ENCODE data around the gene TSPAN17. TPM values are rescaled to one million over a fixed set of nuclear protein-coding genes. Genes with fewer than 3 reads are reported as not detected.

TSPAN17 gene
- total and polyA plus RNA-seq, 9 donors, result 7.5 to 28.5 (median 14.9) TPM

DNA sequence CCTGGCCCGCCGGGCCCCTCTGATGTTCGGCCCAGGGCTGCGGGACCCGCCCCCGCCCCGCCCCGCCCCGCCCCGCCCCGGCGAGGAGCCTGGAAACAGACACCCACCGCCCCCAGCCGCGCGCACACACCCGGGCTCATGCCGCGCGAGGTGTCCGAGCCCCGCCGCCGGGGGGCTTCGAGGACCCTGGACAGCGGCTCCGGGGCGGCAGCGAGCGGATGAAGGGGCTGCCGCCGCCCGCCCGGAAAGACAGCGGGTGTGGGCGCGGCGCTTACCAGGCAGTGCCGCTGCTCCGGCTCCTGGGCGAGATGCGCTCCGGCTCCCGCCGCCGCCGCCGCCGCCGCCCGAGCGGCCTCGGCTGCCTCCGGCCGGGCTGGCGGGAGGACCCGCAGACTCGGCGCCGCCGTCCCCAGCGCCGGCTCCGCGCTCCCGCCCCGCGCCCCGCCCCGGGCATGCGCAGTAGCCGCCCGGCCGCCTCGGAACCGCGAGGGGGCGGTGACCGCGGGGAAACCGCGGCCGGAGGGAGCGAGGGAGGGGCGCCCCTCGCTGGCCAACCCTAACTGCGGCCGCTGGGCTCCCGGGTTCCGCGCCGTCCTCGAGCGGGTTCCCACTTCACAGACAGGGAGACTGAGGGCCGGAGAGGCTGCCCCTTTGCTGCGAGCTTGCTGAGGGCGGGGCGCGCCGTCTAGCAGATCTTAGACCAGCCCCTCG, 37.4 kb upstream of the TSPAN17 start, which contains the start of gene GPRIN1:
TSS of gene GPRIN1 (minus strand) at position 433 of the 711 bp plus-strand sequence. CDS start 10,322 bp downstream, outside the sequence.
- WGBS, 3 donors, result 0 to 2% (median 1%) methylated on average over 22 to 101 of the region's 101 CpGs
- Histone ChIP-seq H3K27ac (no peak within 1 kb of the TSS), H3K4me3 (peak within 1 kb of the TSS; percentile 11), H3K27me3 (peaks cover 2% of the 10 kb centered on the region), H3K9me3 (no peaks in the 10 kb centered on the region), H3K4me1 (ENCODE audit: insufficient read depth) (peaks cover 4% of the 10 kb centered on the region), H3K36me3 (no peaks in the 10 kb centered on the region)
- intact Hi-C loops (cut with DNase I), result no loop called here
- DNase-seq, result no peak
- TF ChIP-seq, protein P1, sequence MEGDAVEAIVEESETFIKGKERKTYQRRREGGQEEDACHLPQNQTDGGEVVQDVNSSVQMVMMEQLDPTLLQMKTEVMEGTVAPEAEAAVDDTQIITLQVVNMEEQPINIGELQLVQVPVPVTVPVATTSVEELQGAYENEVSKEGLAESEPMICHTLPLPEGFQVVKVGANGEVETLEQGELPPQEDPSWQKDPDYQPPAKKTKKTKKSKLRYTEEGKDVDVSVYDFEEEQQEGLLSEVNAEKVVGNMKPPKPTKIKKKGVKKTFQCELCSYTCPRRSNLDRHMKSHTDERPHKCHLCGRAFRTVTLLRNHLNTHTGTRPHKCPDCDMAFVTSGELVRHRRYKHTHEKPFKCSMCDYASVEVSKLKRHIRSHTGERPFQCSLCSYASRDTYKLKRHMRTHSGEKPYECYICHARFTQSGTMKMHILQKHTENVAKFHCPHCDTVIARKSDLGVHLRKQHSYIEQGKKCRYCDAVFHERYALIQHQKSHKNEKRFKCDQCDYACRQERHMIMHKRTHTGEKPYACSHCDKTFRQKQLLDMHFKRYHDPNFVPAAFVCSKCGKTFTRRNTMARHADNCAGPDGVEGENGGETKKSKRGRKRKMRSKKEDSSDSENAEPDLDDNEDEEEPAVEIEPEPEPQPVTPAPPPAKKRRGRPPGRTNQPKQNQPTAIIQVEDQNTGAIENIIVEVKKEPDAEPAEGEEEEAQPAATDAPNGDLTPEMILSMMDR (IDR thresholded peaks at IDR 0.05), result no peak
- TF ChIP-seq EP300 (IDR thresholded peaks at IDR 0.05) (no peak), POLR2A (IDR thresholded peaks at IDR 0.05) (no peak)

DNA sequence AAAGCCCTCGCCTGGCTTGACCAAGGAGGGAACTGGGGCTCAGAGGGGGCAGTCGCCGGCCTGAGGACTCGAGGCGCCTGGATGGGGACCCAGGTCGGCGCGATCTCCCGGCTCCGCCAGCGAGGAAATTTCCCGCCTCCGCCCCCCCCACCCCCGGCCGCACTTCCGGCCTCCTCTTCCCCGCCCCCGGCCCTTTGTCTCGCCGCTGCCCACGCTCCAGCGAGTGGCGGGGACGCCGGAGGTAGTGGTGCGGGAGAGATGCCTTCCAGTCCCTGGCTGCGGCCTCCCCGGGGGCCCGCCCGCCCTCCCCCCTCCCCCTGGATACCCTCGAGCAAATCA, 36.9 kb upstream of the TSPAN17 start:
- intact Hi-C loops (cut with DNase I), result no loop called here
- H3K4me3 ChIP-seq, result peak overlapping the region; percentile 11

DNA sequence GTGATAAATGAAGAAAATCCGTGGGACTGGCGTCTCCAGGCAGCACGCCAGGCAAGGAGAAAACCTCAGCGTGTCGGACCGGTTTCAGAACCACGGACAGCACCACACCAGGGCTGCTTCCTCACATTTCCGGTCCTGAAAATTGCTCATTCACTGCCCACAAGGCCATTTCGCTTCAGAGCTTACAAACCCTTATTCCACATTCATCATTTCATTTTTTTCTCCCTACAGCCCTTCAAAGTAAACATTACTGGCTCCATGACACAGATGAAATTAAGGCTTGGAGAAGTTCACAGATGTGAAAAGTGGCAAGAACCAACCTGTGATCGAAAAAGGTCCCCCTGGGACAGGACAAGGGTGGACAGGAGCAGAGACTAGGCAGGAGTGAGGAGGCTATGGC, 35.8 kb upstream of the TSPAN17 start:
- peaks cover 2% of the 10 kb centered on the region for H3K27me3 ChIP-seq
- intact Hi-C loops (cut with DNase I), result no loop called here
- DNase-seq, result peak; percentile 62 to 87 (median 81)

More for the DNA sequence above, 36.9 kb upstream of the TSPAN17 start:
- WGBS, 3 donors, result 1 to 4% (median 2%) methylated on average over 10 to 31 of the region's 31 CpGs
- peaks cover 2% of the 10 kb centered on the region for H3K27me3 ChIP-seq
- no peak for TF ChIP-seq POLR2A (IDR thresholded peaks at IDR 0.05)
- TF ChIP-seq, protein P1 (IDR thresholded peaks at IDR 0.05), result no peak
- no peak for TF ChIP-seq EP300 (IDR thresholded peaks at IDR 0.05)
- no peak for DNase-seq
- no peaks in the 10 kb centered on the region for H3K9me3 ChIP-seq
- H3K4me1 ChIP-seq (ENCODE audit: insufficient read depth), result peaks cover 4% of the 10 kb centered on the region
- no peak overlapping the region for H3K27ac ChIP-seq
- no peaks in the 10 kb centered on the region for H3K36me3 ChIP-seq

DNA sequence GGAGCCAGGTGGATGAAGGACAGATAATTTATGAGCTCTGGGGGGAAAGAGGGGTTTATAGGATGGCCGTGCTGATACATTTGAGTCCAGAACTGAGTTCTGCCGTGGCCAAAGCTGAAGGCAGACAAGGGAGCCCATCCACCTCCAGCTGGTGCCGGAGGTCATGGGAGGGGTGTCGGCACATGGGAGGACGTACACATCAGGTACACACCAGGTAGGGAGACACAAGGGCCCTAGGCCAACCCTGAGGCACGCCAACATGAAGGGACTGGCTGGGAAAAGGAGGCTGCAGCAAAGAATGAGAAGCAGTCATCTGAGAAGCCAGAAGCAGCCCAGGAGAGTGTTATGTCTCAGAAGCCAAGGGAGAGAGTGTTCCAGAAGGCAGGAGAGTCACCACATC, 35.3 kb upstream of the TSPAN17 start:
- H3K27me3 ChIP-seq, result peaks cover 2% of the 10 kb centered on the region

More for the DNA sequence above, 35.8 kb upstream of the TSPAN17 start:
- Histone ChIP-seq H3K9me3 (no peaks in the 10 kb centered on the region), H3K27ac (no peak overlapping the region), H3K36me3 (no peaks in the 10 kb centered on the region), H3K4me1 (ENCODE audit: insufficient read depth) (peaks cover 4% of the 10 kb centered on the region), H3K4me3 (no peak overlapping the region)
- WGBS, 3 donors, result 9 to 10% (median 10%) methylated on average over 10 of the region's 10 CpGs
- TF ChIP-seq POLR2A (IDR thresholded peaks at IDR 0.05) (no peak), EP300 (IDR thresholded peaks at IDR 0.05) (no peak)
- TF ChIP-seq, protein P1 (IDR thresholded peaks at IDR 0.05), result no peak

More for the DNA sequence above, 35.3 kb upstream of the TSPAN17 start:
- DNase-seq, result no peak
- no peaks in the 10 kb centered on the region for H3K9me3 ChIP-seq
- WGBS, 3 donors, result 75 to 81% (median 77%) methylated on average over 6 of the region's 6 CpGs
- TF ChIP-seq EP300 (IDR thresholded peaks at IDR 0.05) (no peak), POLR2A (IDR thresholded peaks at IDR 0.05) (no peak)
- TF ChIP-seq, protein P1 (IDR thresholded peaks at IDR 0.05), result no peak
- H3K4me3 ChIP-seq, result no peak overlapping the region
- peaks cover 4% of the 10 kb centered on the region for H3K4me1 ChIP-seq (ENCODE audit: insufficient read depth)
- intact Hi-C loops (cut with DNase I), result no loop called here
- H3K36me3 ChIP-seq, result no peaks in the 10 kb centered on the region
- no peak overlapping the region for H3K27ac ChIP-seq
